Brain microvascular endothelial cell (primary cell): ENCODE data around the gene POU5F1.

ENCODE experiments used
- DNase-seq: peaks from one replicate; pipeline ENCODE4 v3.0.0-alpha.2; 2020
- H3K27ac ChIP-seq: fragments of 250-450 bp; sonication (Bioruptor Pico); 2 replicates; pipeline ENCODE4 v1.5.1; 2020; ENCODE audit warnings: mild to moderate bottlenecking, moderate library complexity
- H3K27me3 ChIP-seq: fragments of 250-450 bp; sonication (Bioruptor Pico); replicated peaks from 2 replicates; pipeline ENCODE4 v1.5.1; 2020; ENCODE audit warnings: mild to moderate bottlenecking
- H3K36me3 ChIP-seq: fragments of 250-450 bp; sonication (Bioruptor Pico); replicated peaks from 2 replicates; pipeline ENCODE4 v1.5.1; 2020; ENCODE audit warnings: mild to moderate bottlenecking
- H3K4me3 ChIP-seq: 2 replicates; pipeline ENCODE4 v1.5.1; 2011; ENCODE audit warnings: low read depth, mild to moderate bottlenecking, control low read depth, low read length, moderate library complexity
- in situ Hi-C: cut with HindIII; loops from 2 replicates; pipeline ENCODE4 v1.10.0; 2017; ENCODE audit warnings: low sequenced_read_pairs, low pct_ligation_motif_present
- TF ChIP-seq, protein P1 (sequence below): IDR thresholded peaks from 2 replicates; pipeline ENCODE4 v1.5.1; 2011; ENCODE audit warnings: low read depth, mild to moderate bottlenecking, moderate library complexity, low read length, control low read depth, inconsistent platforms; ENCODE audit errors: missing control alignments

Gene POU5F1

DNA sequence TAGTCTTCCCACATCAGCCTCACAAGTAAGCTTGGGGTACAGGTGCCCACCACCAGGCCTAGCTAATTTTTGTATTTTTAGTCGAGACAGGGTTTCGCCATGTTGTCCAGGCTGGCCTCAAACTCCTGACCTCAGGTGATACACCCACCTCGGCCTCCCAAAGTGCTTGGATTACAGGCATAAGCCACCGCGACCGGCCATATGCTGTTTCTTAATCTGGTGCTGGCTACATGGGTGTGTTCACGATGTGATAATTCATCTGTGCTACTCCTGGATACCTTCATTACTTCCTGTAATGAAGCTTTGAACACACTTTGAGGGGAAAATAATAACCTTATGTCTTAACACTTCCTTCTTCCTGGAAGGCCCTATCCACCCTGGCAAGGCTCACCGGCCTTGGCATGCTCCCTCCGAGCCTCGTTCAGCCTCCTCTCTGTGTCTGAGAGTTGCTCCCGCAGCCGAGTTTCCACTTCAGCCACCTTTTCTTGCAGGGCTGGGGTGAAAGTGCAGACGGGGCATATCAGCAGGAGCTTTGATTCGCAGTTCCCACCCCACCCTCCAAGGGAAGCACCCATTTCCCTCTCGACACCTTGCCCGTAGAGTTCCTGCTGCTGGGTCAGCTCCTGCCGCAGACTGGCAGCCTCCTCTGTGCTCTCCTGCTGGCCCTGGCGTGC, 26.0 kb downstream of the POU5F1 start:
- Histone ChIP-seq H3K27me3 (no peaks in the 10 kb centered on the region), H3K27ac (no peak overlapping the region), H3K4me3 (no peak overlapping the region), H3K36me3 (no peaks in the 10 kb centered on the region)
- TF ChIP-seq, protein P1, sequence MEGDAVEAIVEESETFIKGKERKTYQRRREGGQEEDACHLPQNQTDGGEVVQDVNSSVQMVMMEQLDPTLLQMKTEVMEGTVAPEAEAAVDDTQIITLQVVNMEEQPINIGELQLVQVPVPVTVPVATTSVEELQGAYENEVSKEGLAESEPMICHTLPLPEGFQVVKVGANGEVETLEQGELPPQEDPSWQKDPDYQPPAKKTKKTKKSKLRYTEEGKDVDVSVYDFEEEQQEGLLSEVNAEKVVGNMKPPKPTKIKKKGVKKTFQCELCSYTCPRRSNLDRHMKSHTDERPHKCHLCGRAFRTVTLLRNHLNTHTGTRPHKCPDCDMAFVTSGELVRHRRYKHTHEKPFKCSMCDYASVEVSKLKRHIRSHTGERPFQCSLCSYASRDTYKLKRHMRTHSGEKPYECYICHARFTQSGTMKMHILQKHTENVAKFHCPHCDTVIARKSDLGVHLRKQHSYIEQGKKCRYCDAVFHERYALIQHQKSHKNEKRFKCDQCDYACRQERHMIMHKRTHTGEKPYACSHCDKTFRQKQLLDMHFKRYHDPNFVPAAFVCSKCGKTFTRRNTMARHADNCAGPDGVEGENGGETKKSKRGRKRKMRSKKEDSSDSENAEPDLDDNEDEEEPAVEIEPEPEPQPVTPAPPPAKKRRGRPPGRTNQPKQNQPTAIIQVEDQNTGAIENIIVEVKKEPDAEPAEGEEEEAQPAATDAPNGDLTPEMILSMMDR = no peak
- in situ Hi-C loops = no loop called here
- no peak for DNase-seq

DNA sequence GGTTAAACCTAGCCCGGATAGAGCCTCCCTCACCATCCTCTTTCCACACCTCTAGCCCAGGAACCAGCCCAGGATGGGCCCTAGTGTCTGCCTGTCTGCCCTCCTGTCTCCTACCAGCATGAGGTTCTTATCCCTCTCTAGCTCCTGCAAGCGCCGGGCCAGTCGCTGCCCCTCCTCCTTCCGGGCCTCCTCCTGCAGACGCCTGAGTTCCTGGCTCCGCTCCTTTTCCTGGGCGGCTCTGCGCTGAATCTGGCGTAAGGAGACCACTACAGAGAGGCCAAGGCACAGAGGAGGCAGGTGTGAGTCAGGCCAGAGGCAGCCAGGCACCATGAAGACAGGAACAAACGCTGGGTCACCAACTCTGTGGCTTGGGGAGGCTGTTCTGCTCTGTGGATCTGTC, 27.3 kb downstream of the POU5F1 start:
- TF ChIP-seq, protein P1 = no peak
- peak; percentile 42 for DNase-seq
- in situ Hi-C loops = no loop called here

DNA sequence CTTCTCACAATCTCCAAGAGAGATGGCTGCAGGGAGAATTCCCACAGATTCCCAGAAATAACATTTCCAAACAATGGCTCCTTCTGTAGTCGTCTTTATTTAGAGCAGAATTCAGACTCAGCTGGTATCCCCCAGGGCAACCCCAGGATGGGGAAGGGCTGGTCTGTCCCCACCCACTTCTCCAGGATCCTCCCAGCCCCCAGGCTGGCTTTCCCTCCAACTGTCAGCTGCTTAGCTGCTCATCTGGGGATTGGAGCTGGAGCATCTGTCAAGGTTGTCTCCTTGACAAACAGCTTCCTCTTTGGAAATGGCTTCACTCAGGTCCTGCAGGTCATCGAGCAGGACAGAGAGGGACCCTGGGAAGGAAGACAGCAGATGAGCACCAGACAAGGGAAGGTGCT, 28.1 kb downstream of the POU5F1 start:
- Histone ChIP-seq H3K36me3 (no peaks in the 10 kb centered on the region), H3K27ac (no peak overlapping the region), H3K27me3 (no peaks in the 10 kb centered on the region), H3K4me3 (no peak overlapping the region)
- in situ Hi-C loops = no loop called here
- TF ChIP-seq, protein P1 = no peak
- DNase-seq = no peak

More for the DNA sequence above, 27.3 kb downstream of the POU5F1 start:
- no peak overlapping the region for H3K4me3 ChIP-seq
- no peak overlapping the region for H3K27ac ChIP-seq
- H3K36me3 ChIP-seq = no peaks in the 10 kb centered on the region
- no peaks in the 10 kb centered on the region for H3K27me3 ChIP-seq

DNA sequence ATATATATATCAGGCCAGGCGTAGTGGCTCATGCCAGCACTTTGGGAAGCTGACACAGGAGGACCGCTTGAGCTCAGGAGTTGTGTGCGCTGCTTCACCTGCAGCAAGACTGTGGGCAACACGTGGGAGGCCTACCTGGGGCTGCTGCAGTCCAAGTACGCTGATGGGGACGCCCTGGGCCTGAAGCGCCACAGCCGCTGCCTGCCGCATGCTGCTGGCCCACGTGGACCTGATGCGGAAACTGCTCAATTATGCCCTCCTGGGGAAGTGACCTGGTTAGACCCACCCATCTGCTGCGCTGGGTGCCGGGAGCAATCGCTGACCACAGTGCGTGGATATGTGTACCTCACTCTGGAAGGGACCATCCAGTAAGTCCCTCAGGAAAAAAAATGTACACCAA, 29.8 kb downstream of the POU5F1 start:
- no peak for DNase-seq
- no peak overlapping the region for H3K4me3 ChIP-seq
- H3K27me3 ChIP-seq = no peaks in the 10 kb centered on the region
- no peak overlapping the region for H3K27ac ChIP-seq
- in situ Hi-C loops = no loop called here
- TF ChIP-seq, protein P1 = no peak
- no peaks in the 10 kb centered on the region for H3K36me3 ChIP-seq

DNA sequence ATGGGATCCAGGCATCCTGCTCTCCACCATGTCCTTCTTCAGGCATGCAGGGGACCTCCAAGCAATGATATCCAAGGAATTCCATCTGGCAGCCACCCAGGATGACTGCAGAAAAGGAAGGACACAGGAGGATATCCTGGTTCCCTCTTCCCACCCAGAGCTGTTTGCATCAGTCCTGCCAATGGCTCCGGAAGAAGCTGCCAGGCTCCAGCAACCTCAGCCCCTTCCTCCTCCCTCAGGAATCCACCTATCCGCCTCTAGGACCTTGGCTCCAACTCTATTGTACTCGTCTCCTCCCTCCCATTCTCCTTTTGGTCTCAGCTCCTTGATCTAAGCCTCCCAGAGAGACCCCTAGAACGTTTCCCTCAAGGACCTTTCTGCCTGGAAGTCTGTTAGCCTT, 30.9 kb downstream of the POU5F1 start:
- Histone ChIP-seq H3K27ac (no peak overlapping the region), H3K4me3 (no peak overlapping the region), H3K27me3 (no peaks in the 10 kb centered on the region), H3K36me3 (no peaks in the 10 kb centered on the region)
- in situ Hi-C loops = no loop called here
- DNase-seq = no peak
- TF ChIP-seq, protein P1 = no peak

DNA sequence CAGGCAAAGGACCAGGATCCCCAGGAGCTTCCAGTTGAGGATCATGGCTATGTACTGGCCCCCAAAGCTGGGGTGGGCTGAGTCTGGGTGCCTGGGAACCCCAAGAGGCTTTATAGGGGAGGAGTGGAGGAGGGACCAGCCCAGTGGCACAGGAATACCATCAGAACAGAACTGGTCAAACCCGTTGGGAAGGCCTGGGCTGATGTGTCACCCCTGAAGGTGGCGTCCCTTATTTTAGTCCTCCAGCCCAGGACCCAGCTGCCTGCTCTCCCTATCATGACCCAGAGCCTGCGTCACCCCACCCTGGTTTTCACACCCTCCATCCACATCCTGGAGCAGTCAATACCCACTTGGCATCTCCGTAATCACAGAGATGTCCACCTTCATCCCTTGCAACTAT, 31.5 kb downstream of the POU5F1 start, which contains the start of gene PSORS1C2:
Gene PSORS1C2 (minus strand): TSS at position 85 of the 400 bp plus-strand sequence. CDS start 40 bp downstream, at position 45.
- Histone ChIP-seq H3K27ac (no peak within 1 kb of the TSS), H3K36me3 (no peaks in the 10 kb centered on the region), H3K27me3 (no peaks in the 10 kb centered on the region), H3K4me3 (no peak within 1 kb of the TSS)
- DNase-seq = no peak
- TF ChIP-seq, protein P1 = no peak
- in situ Hi-C loops = no loop called here
